NOMO-1 (cell line): ENCODE results near the gene ORM1.
A peak's percentile ranks its signal among the peaks of the same experiment; 100 is the strongest.
"Not testable (repeated sequence)": the region's sequence is repeated elsewhere in the genome, so short reads cannot be mapped to it uniquely, and the experiment has no call there.

Experiments
- DNase-seq, 2 experiments: peaks; one replicate each; lab custom pipeline; 2025; ENCODE audit not compliant: unreplicated experiment in 2 of 2; lab: John Stamatoyannopoulos, UW

The ORM1 gene

GRCh38 chr9:114304416-114305188, 18.3 kb upstream of the ORM1 start:
- DNase-seq: no peak

DNA sequence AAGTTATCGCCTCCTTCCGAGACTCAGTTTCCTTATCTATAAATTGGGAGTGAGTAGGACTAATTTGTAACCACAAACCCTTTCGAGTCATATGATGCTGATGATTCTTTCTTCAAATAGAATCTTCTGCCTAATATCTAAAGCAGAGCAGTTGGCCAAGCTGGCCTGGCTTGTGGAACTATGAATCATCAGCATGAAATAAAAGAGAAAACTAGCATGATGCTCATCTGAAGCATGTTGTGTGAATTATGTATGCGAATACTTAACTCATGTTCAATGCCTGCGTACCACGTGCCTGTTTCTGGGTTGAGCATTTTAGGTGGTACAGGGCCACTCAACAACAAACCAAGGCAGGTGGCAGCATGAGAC, 15.0 kb upstream of the ORM1 start:
- DNase-seq: no peak

DNA sequence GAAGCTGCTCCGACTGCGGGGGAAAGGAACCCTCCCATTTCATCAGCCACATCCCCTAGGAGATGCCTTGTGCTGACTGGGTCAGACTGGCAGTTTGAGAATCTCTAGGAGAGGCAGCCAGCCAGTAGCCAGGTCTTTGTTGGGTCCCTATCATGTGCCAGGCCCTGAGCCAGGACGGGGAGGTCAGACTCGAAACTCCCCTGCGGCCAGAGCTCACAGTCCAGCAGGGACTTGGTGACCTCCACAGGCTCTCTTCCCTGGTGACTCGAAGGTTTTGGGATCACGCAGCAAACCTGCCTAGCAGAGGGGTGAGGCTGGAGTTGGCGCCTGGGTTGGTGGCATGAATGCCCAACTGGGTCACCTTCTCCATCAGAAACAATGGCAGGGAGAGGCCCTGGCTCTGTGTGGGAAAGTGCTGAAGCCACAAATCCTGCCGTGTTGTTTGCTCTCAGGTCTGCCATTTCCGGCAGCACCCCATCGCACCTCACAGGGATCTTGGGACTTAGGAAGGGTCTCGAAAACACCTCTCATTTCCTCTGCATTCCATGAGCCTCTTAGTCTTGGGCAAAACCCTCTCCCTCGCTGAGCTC, 14.4 kb upstream of the ORM1 start:
- DNase-seq: no peak

- DNase-seq: no peak
Measured at GRCh38 chr9:114309096-114309495, 13.8 kb upstream of the ORM1 start.

DNA sequence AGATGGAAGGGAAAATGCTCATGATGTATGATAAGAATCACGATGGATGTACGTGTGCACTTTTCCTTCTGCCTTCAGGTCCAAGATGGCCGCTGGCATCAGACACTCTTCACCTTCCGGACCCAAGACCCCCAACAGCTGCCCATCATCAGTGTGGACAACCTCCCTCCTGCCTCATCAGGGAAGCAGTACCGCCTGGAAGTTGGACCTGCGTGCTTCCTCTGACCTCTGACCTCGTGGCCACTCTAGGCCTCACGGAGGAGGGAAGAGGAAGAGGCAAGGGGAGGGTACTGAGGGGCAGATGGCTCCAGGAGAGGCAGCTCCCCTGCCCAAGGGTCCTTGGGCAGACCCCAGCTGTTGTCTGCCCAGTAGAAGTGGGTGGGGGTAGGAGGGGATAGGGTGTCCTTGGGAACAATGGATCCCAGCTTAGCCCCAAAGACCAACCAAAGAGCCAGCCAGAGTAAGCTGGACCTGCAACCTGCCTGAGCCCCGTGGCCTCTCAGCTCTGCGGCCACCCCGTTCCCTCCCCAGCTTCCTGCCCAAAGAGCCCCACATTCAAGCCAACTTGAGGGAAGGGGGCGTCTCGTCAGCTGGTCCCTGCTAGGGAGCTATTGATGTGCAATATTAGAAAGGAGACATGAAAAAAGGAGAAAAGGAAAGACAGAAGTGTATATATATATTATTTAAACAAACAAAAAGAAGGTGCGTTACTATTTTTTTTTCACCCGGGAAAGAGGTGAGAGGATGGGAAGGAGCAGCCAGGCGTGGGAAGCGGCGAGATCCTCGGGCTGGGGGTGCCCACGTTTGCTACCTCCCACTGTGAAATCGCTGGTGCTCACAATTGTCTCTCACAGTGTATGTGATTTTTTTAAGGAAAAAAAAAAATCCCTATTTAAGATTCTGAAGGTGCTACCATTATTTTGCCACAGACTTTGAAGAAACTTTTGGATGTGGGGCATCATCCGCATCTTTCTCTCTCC, 12.1 kb upstream of the ORM1 start:
- no peak for DNase-seq

GRCh38 chr9:114311571-114312512, 11.1 kb upstream of the ORM1 start:
- DNase-seq: no peak

DNA sequence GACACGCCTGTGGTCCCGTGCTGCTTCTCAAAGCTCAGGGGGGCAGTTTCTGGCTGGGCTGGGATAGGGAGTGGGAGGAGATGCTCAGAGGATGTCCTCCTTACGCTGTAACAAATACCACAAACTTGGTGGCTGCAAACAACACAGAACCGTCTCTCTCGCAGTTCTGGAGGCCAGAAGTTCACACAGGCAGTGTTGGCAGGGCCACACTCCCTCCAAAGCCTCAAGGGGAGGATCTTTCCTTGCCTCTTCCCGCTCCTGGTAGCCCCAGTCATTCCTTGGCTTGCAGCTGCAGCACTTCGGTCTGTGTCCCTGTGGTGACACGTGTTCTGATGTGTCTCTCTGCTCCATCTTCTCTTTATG, 10.4 kb upstream of the ORM1 start:
- no peak for DNase-seq

GRCh38 chr9:114313186-114313585, 9.7 kb upstream of the ORM1 start:
- no peak for DNase-seq

DNA sequence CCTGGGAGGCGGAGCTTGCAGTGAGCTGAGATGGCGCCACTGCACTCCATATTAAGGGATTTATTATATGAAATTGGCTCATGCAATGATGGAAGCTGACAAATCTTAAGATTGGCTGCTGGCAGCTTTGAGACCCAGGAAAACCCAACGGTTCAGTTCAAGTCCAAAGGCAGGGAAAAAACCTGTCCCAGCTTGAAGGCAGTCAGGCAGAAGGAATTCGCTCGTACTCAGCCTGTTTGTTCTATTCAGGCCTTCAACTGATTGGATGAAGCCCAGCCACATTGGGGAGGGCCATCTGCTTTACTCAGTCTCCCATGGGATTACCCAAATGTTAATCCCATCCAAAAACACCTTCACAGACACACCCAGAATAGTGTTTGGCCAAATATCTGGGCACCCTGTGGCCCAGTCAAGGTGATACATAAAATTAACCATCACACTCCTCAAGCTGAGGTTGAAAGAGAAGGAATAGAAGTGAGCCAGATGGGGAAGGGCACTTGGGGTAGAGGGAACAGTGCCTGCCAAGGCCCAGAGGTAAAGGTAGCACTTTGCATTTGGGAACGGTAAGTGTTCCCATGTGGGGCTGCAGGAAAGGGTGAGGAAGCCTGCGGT, 8.5 kb upstream of the ORM1 start:
- no peak for DNase-seq

GRCh38 chr9:114314881-114315722, 7.8 kb upstream of the ORM1 start:
- no peak for DNase-seq

GRCh38 chr9:114315723-114316363, 7.1 kb upstream of the ORM1 start:
- no peak for DNase-seq

- no peak for DNase-seq
Measured at GRCh38 chr9:114316605-114317230, 6.2 kb upstream of the ORM1 start.

DNA sequence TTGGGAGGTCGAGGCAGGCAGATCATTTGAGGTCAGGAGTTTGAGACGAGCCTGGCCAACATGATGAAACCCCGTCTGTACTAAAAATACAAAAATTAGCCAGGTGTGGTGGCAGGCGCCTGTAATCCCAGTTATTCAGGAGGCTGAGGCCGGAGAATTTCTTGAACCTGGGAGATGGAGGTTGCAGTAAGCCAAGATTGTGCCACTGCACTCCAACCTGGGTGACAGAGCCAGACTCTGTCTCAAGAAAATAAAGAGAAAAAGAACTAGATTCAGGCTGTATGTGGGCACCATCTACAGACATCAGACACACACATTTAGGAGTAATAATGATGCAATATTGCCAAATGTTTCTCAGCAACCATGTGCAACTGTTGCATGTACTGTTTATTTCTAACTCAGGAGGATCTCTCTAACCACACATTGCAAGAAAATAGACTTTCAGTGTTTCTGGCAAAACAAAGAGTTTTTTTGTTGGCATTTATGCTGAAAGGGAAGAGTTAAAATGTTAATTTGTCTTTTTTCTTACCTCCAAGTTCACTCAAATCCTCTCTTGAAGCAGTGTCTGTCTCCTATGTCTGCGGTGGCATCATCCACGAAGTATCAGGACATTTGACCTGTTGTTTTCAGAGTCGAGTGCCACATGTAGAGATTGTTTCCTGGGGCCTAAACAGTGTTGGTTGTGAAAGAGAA, 5.1 kb upstream of the ORM1 start:
- peak; percentile 12 to 81 for DNase-seq

GRCh38 chr9:114318416-114318815, 4.5 kb upstream of the ORM1 start:
- no peak for DNase-seq

DNA sequence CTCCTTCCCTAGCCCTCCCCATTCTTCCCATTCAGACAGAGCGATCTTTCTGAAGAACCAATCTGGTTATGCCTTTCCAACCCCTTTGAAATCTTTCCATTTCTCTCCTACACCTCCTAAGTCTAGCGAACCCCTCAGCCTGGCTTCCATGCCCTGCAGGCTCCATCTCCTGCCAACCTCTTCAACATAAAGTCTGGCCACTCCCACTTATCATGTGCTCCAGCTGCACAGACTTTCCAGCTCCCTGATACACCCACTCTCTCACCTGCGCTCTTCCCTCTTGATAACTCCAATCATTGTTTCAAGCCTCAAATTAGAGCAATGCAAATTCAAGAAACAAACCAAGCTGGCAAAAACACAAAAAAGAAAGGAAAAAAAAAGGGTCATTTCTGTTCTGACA, 3.8 kb upstream of the ORM1 start:
- DNase-seq: no peak

DNA sequence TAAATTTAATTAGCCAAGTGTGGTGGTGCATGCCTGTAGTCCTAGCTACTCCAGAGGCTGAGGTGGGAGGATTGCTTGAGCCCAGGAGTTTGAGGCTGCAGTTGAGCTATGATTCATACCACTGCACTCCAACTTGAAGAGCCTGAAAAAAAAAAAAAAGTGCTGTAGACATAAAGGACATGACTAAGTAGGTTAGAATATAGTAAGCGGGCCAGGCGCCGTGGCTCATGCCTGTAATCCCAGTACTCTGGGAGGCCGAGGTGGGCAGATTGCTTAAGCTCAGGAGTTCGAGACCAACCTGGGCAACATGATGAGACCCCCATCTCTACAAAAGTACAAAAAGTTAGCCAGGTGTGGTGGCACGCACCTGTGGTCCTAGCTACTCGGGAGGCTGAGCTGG, 2.2 kb upstream of the ORM1 start:
- not testable (repeated sequence) for DNase-seq

GRCh38 chr9:114321759-114322158, 1.1 kb upstream of the ORM1 start:
- DNase-seq: no peak
